Myocyte (in vitro differentiated cells): ENCODE measurements around the gene CYB5RL. TPM values are rescaled to one million over a fixed set of nuclear protein-coding genes. Genes with fewer than 3 reads are reported as not detected.
"Not testable (repeated sequence)": the region's sequence is repeated elsewhere in the genome, so short reads cannot be mapped to it uniquely, and the experiment has no call there.

Source experiments
- DNase-seq: peaks from one replicate; pipeline ENCODE4 v3.0.0-alpha.2; 2012; ENCODE audit warnings: low read depth
- polyA plus RNA-seq: library from polyadenylated mRNA; unstranded; fragments of >200 nt; gene quantifications from one replicate; pipeline ENCODE4 v1.2.1, GENCODE V29; 2012; ENCODE audit warnings: missing spikeins
- total RNA-seq: library from RNA; depleted of rRNA; stranded (reverse); fragments of >200 nt; gene quantifications from 2 replicates; pipeline ENCODE4 v1.2.3, GENCODE V29; 2014

CYB5RL gene, protein sequence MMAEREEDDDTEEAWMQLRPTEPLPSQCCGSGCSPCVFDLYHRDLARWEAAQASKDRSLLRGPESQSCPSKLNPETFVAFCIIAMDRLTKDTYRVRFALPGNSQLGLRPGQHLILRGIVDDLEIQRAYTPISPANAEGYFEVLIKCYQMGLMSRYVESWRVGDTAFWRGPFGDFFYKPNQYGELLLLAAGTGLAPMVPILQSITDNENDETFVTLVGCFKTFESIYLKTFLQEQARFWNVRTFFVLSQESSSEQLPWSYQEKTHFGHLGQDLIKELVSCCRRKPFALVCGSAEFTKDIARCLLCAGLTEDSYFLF
- total RNA-seq, result 7.2 TPM in 2 replicates
- polyA plus RNA-seq, result 7.5 TPM

DNA sequence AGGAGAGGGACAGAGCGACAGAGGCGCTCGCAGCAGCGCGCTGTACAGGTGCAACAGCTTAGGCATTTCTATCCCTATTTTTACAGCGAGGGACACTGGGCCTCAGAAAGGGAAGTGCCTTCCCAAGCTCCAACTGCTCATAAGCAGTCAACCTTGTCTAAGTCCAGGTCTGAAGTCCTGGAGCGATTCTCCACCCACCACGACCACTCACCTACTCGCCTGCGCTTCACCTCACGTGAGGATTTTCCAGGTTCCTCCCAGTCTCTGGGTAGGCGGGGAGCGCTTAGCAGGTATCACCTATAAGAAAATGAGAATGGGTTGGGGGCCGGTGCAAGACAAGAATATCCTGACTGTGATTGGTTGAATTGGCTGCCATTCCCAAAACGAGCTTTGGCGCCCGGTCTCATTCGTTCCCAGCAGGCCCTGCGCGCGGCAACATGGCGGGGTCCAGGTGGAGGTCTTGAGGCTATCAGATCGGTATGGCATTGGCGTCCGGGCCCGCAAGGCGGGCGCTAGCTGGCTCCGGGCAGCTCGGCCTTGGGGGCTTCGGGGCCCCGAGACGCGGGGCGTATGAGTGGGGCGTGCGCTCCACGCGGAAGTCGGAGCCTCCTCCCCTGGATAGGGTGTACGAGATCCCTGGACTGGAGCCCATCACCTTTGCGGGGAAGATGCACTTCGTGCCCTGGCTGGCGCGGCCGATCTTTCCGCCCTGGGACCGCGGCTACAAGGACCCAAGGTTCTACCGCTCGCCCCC lies at the start of gene CYB5RL, which contains the start of gene MRPL37:
Gene CYB5RL (minus strand): TSS at position 266 of the 754 bp plus-strand sequence. CDS start 4,414 bp downstream, outside the sequence.
Gene MRPL37 (plus strand): TSS at position 403 of the 754 bp plus-strand sequence. CDS start 77 bp downstream, at position 480.
- DNase-seq, result peak; percentile 98

DNA sequence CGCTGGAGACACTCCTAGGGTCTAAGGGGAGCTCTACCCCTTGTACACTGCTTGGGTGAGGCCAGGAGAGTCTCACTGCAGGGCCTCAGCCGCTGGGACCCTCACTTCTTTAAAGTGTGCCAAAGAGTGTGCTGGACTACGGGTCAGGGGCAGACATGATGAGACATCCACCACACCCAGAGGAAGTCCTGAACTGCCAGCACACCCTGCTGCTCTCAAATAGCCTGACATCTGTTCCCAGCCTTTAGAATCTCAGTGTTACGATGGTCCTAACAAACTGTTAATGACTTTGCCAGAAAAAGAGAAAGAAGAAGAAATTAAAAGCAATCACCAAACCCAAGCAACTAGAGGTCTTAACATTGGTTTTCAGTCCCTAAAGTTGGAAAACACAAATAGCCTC lies 49.1 kb upstream of the CYB5RL start:
- DNase-seq, result peak; percentile 78

DNA sequence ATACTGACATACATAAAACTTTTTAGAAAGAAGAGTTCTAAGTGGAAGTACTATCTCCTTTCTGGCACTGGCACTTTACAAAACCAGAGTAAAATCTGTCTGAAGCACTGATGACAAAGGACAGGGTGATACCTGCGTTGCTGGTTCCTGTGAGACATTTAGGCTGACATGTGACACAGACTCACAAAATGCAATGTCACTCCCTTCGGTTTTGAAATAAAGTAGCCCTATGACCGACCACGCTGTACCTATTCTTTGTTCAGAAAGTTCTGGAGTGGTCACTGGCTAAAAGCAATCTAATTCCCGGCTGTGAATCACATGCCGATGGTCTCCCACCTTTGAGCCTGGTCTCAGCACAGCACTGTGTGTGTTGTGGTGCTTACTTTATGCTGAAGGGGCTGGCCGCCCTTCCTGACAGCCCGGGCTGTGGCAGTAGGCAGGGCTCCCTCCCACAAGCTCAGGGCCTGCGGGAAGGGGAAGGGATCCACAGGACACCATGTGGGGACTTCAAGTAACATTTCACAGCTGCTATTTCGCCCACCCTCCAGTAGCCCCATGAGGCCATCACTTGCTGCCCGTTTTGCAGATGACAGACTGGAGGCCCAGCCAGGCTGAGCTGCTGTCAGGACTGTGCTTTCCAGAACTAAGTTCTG lies 48.2 kb upstream of the CYB5RL start:
- DNase-seq, result peak; percentile 33

DNA sequence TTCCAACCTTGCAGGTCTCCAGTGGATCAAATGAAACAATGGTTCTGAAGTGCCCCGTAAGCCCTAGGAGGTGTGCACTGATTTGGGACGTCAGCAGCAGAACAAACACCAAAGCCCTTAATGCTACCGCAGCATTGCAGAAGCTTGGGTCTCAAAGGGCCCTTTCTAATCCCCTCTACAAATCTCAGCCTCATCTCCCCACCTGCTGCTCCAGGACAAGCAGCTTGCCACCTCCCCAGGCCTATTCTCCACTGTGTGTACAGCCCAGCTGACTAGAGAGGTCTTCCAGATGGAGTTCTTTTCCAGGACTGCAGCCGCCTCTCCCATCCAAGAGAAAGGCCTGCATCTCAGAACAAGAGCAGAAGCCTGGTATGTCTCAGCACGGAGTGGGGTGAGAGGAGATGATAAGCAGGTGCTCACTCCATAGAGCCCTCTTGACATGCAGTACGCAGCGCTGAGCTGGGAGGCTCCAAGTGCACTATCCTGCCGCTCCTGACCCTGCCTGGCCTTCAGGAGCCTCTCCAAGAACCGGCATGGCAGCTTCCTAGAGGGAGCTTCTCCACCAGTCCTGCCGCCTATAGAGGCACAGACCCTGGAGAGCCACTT lies 46.4 kb upstream of the CYB5RL start:
- no peak for DNase-seq

DNA sequence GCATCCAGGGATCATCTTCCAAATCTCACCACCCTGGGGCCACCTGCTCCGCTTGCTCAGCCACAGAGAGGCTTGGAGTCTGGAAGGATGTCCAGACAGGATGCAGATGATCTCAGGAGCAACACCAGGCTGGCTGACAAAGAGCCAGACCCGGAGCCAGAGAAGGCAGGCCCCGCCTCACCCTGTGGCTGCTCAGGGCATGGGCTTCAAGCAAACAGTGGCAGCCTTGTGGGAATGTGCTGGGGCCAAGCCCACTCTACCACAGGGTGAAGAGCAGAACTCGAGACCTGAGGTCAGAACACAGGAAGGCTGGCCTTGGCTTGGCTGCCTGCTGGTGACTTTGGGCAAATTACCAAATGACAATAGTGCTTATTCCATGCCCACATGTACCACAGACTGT lies 45.7 kb upstream of the CYB5RL start:
- DNase-seq, result peak; percentile 94

DNA sequence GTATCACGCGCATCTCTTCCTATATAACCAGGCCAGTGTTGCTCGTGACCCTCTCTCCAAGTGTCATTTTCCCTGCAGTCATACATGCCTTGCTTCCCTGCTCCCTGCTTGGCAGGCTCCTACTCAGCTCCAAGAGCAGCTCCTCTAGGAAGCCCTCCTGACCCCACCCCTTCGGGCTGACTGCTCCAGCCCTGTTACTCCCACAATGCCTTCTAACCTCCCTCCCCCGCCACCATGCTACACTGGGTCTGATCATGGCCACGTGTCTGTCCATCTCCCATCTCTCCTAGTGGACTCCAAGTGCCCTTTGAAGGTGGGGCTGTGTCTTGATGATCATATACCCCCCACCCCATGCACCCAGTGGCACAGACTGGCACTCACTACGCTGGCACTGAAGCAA lies 44.8 kb upstream of the CYB5RL start:
- DNase-seq, result no peak

DNA sequence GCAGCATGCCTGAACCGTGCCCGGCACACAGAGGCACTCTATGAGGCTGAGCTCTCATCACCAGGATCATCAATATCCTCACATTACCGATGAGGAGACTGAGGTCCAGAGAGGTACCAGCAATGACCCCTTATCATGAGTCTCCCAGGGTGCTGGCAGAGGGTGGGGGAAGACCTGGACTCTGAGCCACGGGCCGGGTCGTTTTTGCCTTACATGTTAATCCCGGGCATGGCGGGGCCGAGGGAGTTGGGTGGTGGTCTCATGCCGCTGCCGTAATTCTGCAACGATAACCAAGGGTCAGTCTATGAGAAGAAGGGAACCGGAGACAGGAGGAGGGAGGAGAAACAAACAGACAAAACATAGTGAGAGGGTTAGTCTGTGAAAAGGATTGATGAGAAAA lies 43.2 kb upstream of the CYB5RL start:
- no peak for DNase-seq

DNA sequence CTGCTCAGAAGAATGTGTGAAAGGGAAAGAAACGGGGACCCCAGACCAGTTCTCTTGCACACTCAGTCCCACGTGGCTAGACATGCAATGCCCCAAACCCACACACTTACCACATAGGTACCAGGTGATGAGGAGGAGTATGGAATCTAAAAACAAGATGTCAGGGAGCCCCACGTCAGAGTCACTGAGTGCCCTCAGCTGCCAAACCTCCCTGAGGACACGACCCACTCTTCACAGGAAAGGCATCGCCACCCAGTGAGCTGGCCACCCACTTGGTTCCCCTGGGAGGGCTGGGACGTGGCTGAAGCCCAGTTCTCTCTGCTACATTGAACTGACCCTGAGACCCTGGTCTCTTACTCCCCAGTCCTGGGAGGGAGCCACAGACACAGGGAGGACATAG lies 41.5 kb upstream of the CYB5RL start:
- DNase-seq, result no peak

DNA sequence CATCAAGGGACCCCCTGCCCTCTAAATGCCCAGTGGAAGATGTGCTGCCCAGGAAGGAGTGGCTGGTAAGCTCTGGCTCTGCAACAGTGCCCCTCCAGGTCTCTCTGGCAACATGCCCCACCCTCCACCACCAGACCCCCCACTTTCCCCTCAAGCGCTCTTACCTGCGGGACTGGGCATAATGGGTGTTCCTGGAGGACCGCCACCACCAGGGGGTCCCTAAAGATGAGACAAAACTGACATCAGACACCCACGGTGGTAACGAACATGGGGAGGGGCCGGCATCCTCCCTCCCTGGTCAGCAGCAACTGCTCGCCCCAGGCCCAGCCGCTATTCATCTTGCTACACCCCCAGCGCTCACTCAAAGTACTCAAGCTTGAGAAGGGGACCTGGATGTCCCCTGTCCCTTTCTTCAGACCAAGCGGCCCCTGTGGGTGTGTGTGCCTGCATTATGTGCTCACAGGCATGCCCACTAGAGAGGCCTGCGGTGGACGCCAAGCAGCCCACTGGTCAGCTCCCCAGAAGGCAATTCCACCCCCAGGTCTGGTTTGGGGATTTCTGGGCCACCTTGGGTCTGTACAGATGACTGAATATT lies 41.0 kb upstream of the CYB5RL start:
- DNase-seq, result no peak

DNA sequence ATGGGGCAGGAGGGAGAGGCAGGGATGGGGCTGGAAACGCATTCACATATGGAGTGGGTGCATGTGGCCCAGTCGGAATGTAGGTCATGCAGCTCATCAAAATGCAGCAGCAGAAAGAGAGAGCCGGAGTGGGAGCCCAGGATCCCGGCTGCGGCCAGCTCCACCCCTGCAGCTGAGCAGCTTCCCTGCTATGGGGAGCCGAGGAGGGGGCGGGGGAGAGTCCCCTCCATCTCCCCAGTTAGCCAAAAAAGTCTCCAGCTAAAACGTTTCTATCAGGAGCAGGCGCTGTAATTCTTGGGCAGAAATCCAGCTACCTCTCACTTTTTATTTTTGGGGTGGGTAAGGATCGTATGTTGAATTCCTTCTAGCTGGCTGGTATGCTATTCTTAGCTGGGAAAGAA lies 39.8 kb upstream of the CYB5RL start:
- DNase-seq, result no peak

DNA sequence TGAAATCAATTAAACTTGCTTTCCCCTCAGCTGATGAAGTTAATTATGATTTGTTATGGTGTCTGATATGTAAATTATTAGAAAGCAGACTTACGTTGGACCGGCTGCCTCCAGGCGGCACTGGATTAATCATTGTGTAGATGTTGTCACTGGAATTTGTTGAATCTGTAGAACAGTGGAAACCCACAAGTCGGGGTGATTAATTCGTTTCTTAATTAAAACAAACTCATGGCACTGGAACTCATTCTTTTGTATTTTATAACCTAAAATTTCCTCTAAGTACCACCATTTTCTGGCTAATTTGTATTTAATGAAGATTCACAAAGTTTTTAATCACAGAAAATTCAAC lies 39.2 kb upstream of the CYB5RL start:
- no peak for DNase-seq

DNA sequence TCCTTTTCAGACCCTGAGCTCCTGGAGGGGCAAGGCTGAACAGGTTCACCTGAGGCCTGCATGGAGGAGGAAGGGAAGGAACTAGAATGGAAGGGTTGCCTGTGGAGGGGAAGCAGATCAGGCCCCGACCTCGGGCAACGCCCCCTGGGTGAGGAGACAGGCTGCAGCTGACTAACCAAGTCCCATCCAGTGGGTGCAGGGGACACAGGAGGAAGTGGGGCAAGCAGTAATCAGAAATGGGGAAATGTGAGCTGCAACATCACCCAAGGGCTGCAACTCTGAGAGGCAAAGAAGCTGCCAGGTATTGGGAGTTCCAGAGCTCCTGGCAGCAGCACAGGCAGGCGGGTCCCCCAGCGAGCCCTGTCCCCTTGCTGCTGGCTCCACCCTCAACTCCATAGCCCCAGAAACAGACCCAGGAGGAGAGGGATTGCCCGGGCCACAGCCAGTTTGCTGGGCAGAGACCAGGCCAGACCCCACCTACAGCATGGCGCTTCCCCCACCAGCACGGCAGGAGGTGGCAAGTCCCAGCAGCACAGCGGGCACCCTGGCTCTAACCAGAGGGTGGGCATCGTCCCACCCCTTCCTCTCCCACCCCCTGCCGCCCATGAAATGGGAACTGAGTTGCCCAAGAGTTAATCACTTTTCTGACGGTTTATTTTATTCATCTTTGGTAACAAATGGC lies 38.7 kb upstream of the CYB5RL start:
- no peak for DNase-seq

DNA sequence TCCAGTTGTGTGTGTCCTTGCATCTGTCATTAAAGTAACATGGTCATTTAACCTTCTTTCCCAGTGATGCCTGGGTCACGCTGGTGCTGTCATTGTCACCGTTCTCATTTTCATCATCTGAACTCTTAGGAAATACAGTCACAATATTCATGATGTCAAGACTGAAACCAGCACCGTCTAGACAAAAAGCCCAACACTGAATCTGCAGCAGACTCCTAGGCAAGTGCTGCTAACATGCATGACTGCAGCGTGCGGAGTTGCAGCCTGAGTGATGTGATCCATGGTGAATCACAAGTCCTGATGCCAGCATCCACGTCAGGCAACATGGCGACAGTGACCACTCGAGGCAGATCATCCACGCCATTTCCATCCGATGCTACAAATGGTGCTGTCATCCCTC lies 37.8 kb upstream of the CYB5RL start:
- DNase-seq, result no peak

DNA sequence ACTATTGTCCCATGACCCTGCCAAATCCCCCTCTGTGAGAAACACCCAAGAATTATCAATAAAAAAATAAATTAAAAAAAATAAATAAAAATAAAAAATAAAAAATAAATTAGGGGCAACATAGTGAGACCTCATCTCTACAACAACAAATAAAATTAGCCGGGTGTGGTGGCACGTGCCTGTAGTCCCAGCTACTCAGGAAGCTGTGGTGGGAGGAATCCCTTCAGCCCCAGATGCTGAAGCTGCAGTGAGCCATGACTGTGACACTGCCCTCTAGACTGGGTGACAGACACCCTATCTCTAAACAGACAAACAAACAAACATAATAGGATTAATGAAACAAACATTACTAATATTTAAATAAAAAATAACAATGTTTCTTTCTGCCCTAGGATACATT lies 34.5 kb upstream of the CYB5RL start:
- DNase-seq, result no peak

DNA sequence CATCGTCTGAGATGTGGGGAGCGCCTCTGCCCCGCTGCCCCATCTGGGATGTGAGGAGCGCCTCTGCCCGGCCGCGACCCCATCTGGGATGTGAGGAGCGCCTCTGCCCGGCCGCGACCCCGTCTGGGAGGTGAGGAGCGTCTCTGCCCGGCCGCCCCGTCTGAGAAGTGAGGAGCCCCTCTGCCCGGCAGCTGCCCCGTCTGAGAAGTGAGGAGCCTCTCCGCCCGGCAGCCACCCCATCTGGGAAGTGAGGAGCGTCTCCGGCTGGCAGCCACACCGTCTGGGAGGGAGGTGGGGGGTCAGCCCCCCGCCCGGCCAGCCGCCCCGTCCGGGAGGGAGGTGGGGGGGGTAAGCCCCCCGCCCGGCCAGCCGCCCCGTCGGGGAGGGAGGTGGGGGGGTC lies 33.4 kb upstream of the CYB5RL start:
- DNase-seq, result not testable (repeated sequence)

DNA sequence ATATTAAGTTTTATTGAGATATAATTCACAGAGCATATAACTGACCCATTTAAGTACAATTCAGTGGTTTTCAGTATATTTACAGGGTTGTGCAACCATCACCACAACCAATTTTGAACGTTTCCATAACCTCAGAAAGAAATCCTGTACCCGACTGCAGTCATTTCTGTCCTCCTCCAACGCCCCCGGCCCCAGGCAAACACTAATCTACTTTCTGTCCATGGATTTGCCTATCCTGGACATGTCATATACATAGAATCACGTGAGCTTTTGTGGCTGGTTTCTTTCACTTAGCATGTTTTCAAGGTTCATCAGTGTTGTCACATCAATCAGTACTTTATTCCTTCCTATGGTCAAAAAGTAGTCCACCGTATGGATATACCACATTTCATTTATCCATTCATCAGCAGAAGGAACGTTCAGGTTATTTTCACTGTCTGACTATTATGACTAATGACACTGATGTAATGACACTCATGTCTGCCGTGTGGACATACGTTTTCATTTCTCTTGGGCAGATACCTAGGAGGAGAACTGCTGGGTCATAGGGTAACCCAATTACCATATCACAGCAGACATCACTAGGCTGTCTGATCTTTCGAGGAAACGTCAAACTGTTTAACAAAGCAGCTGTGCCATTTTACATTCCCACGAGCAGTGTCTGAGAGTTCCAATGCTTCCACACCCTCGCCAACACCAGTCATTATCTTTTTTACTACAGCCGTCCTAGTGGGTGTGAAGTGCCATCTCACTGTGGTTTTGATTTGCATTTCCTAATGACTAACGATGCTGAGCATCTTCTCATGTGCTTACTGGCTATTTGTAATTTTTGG lies 30.9 kb upstream of the CYB5RL start:
- DNase-seq, result peak; percentile 55

DNA sequence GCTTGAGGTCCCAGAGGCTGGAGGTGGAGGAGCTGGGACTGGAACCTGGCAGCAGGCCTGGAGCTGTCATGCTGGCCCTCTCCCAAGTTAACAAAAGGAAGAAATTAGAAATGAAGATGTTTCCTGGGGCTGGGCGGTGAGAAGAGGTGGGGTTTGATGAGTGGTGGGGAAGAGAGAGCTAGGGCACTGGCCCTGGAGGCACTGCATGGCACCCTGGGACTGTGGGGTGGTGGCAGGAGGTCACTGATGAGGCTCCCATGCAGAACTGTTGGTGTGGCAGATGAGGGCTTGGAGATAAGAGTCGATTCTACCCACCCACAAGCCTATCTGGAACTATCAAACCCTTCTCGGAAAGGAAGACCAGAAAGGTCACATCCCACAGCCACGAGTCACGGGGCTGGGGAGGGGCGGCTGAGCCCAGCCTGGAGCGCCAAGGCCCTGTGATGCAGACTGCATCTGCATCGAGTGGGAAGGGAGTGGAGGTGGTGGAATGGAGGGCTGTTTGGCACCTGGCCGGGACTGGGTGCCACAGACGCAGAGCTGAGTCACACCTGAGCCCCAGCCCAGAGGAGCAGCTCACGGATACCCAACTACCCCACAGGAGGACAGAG lies 29.6 kb upstream of the CYB5RL start:
- peak; percentile 39 for DNase-seq

DNA sequence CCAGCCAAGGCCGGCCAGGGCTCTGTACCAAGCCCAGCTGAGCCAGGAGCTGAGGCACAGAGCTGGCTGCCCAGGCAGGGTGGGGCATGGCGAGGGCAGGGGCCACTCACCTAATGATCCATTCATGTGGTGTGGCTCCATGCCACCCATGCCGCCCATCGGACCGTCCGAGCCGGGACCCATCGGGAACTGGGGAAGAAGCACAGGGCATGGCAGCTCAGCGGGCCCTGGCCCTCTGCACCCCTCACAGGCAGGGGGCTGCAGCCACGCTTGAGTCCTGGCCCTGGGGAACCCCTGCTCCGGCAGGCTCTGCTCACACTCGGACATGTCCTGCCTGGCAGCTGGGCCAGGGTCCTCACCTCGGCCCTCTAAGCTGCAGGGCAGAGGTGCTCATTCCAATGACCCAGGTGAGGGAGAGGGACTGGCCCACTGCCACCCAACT lies 28.8 kb upstream of the CYB5RL start:
- no peak for DNase-seq

DNA sequence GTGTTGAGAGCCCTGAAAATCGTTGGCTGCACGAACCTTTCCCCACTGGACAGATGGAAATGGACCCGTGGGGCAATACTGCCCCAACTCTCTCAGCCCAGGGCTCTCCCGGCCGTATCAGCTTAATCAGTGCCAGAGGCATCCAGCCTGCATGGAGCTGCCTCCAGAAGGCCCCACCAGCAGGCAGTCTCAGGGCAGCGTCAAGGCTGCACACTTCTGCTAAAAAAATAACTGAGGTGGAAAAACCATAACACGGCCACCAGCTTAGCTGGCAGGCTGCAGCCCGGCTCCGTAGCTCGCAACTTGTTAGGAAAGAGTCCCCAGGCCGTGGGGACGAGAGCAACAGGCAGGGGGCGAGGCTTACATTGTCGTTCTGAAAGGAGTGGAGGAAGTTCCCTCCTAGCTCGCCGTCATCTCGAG lies 28.1 kb upstream of the CYB5RL start:
- DNase-seq, result no peak
